AG04449 (cell line): ENCODE data around the gene LONP1.
"Not testable (repeated sequence)": the region's sequence is repeated elsewhere in the genome, so short reads cannot be mapped to it uniquely, and the experiment has no call there.

Experiments
- CTCF ChIA-PET: fragments of 350-600 bp; formaldehyde crosslinking; extraction: SDS; loops from one replicate; lab custom pipeline; 2021; ENCODE audit warnings: antibody characterized with exemption; lab: Yijun Ruan, JAX
- POLR2A ChIA-PET: fragments of 400-600, 350-600 bp; formaldehyde crosslinking; extraction: SDS; loops from one replicate; lab custom pipeline; 2020; ENCODE audit warnings: antibody characterized with exemption, inconsistent platforms; lab: Yijun Ruan, JAX
- DNase-seq: peaks from one replicate; pipeline ENCODE4 v3.0.0-alpha.2; 2010; ENCODE audit warnings: low read depth, low spot score
- H3K4me3 ChIP-seq: 2 replicates; pipeline ENCODE4 v1.5.1; 2011; ENCODE audit warnings: low read depth, mild to moderate bottlenecking, control low read depth, low read length
- TF ChIP-seq, protein P1 (sequence below): IDR thresholded peaks from one replicate; pipeline ENCODE4 v1.5.1; 2011; ENCODE audit warnings: mild to moderate bottlenecking, moderate library complexity, low read length, control low read depth, inconsistent platforms; ENCODE audit not compliant: insufficient read depth; ENCODE audit errors: missing control alignments

The LONP1 gene

DNA sequence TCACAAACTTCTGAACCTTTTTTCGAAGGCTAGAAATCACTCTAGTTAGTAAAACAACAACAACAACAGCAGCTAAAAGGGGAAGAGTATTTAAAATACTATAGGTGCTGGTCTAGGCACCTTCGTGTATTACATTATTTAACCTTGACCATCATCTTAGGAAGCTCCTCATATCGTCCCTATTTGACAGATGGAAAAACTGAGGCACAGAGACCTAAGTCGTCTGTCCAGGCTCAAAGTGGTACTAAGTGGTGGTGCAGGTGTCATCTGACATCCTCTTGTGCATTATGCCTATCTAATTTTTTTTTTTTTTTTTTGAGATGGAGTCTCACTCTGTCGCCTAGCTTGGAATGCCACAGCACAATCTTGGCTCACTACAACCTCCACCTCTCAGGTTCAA is 29.6 kb upstream of the LONP1 start:
- H3K4me3 ChIP-seq: no peak overlapping the region
- no peak for DNase-seq
- ChIA-PET POLR2A (no interaction called here), CTCF (interaction anchor here (1.4 kb wide), 1 partner anchor 273 kb away, joined by 3 read pairs; no protein-coding TSS in a partner anchor)
- TF ChIP-seq, protein P1, sequence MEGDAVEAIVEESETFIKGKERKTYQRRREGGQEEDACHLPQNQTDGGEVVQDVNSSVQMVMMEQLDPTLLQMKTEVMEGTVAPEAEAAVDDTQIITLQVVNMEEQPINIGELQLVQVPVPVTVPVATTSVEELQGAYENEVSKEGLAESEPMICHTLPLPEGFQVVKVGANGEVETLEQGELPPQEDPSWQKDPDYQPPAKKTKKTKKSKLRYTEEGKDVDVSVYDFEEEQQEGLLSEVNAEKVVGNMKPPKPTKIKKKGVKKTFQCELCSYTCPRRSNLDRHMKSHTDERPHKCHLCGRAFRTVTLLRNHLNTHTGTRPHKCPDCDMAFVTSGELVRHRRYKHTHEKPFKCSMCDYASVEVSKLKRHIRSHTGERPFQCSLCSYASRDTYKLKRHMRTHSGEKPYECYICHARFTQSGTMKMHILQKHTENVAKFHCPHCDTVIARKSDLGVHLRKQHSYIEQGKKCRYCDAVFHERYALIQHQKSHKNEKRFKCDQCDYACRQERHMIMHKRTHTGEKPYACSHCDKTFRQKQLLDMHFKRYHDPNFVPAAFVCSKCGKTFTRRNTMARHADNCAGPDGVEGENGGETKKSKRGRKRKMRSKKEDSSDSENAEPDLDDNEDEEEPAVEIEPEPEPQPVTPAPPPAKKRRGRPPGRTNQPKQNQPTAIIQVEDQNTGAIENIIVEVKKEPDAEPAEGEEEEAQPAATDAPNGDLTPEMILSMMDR: no peak

DNA sequence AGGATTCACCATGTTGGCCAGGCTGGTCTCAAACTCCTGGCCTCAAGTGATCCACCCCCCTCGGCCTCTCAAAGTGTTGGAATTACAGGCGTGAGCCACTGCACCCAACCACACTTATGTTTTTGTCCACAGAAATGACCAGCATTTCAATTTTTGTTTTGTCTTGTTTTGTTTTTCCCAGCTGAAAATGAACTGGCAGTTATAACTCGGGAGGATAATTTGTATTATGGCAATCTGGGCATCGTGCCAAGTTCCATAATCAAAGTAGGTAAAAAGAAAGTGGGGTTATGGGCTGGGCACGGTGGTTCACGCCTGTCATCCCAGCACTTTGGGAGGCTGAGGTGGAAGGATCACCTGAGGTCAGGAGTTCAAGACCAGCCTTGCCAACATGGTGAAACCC is 29.0 kb upstream of the LONP1 start:
- DNase-seq, H3K4me3 ChIP-seq, POLR2A ChIA-PET: not testable (repeated sequence)
- CTCF ChIA-PET: interaction anchor here (0.8 to 2.2 kb wide), 2 partner anchors 28 to 44 kb away, joined by 3 to 7 read pairs; no protein-coding TSS in a partner anchor

DNA sequence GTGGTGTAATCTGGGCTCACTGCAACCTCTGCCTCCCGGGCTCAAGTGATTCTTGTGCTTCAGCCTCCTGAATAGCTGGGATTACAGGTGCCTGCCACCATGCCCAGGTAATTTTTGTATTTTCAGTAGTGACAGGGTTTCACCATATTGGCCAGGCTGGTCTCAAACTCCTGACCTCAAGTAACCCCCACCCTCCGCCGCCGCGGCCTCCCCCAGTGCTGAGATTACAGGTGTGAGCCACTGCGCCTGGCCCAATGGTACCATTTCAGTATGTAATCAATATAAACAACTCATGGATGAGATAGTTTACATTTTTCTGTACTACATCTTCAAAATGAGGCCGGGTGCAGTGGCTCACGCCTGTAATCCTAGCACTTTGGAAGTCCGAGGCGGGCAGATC is 25.1 kb upstream of the LONP1 start:
- CTCF ChIA-PET, DNase-seq, H3K4me3 ChIP-seq, POLR2A ChIA-PET: not testable (repeated sequence)

DNA sequence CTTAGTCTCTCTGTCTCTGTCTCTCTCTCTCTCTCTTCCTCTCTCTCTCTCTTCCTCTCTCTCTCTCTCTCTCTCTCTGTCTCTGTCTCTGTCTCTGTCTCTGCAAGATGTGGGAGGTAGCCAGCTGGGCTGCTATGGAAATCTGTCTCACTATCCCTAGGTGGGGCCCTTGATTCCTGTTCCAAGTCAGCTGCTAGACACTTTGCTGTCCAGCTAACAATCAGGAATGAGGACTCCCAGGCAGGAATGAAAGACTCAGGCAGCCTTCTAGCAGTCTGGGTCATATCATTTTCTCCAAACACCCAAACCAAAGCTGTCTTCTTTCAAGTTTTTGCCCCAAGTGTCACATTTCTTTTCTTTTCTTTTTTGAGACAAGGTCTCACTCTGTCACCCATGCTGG is 23.7 kb upstream of the LONP1 start:
- no peak for DNase-seq
- TF ChIP-seq, protein P1: no peak
- POLR2A ChIA-PET: no interaction called here
- H3K4me3 ChIP-seq: no peak overlapping the region
- CTCF ChIA-PET: interaction anchor here (0.7 to 2.4 kb wide), 3 partner anchors 12 to 31 kb away, joined by 3 to 7 read pairs (median 3); partner anchors contain the start of gene CATSPERD

DNA sequence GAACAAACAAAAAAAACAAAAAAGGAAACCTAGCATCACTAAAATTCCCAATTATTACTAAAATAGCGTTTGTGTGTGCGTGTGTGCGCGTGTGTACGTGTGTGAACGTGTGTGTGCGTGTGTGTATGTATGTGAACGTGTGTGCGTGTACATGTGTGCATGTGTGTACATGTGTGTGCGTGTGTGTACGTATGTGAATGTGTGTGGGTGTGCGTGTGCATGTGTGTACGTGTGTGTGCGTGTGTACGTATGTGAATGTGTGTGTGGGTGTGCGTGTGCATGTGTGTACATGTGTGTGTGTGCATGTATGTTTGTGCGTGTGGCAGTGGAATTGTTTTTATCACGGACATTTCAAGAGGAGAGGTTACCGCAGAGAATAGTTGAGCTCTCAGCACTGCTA is 22.1 kb upstream of the LONP1 start:
- H3K4me3 ChIP-seq: no peak overlapping the region
- no peak for DNase-seq
- CTCF ChIA-PET: no interaction called here
- POLR2A ChIA-PET: no interaction called here
- TF ChIP-seq, protein P1: no peak

DNA sequence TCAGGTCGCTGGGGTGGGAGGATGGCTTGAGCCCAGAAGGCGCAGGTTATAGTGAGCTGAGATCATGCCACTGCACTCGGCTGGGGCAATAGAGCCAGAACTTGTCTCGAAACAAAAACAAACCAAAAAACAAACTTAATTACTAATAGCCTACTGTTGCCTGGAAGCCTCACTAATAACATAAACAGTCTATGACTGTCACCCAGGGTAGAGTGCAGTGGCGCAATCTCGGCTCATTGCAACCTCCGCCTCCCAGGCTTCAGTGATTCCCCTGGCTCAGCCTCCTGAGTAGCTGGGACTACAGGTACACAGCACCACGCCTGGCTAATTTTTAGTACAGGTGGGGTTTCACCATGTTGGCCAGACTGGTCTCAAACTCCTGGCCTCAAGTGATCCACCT is 18.5 kb upstream of the LONP1 start:
- no peak for DNase-seq
- ChIA-PET CTCF (no interaction called here), POLR2A (no interaction called here)
- H3K4me3 ChIP-seq: no peak overlapping the region
- TF ChIP-seq, protein P1: no peak

DNA sequence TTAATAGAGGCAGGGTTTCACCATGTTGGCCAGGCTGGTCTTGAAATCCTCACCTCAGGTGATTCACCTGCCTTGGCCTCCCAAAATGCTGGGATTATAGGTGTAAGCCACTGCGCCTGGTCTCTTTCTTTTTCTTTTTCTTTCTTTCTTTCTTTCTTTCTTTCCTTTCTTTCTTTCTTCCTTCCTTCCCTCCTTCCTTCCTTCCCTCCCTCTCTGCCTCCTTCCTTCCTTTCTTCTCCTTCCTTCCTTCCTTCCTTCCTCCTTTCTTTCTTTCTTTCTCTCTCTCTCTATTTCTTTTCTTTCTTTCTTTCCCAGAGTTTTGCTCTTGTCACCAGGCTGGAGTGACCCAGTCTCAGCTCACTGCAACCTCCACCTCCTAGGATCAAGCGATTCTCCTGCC is 13.2 kb upstream of the LONP1 start:
- H3K4me3 ChIP-seq, POLR2A ChIA-PET, DNase-seq: not testable (repeated sequence)
- CTCF ChIA-PET: interaction anchor here (1.6 kb wide), 1 partner anchor 71 kb away, joined by 4 read pairs; no protein-coding TSS in a partner anchor

DNA sequence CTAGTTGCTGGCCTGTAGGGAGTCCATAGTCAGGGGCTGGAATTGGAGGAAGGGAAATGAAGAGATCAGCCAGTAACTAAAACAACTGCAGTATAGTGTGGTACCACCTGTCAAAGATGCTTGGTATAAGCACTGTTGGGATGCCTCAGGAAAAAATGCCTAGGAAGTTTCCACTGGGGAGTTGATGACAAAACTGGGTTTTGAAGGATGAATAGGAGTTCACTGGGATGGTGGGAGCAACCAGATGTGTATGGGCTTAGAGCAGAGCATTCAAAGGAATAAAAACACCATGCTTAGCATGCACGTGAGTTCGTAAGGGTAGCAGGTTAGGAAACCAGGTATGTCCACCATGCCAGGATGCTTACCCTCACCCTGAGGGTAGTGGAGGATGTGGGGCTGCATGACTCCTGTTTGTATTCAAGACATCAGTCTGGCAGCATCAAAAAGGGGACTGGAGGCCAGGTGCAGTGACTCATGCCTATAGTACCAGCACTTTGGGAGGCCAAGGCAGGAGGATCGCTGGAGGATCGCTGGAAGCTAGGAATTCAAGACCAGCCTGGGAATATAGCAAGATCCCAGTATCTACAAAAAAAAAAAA is 7.6 kb upstream of the LONP1 start:
- CTCF ChIA-PET: no interaction called here
- H3K4me3 ChIP-seq: no peak overlapping the region
- no peak for DNase-seq
- TF ChIP-seq, protein P1: no peak
- POLR2A ChIA-PET: no interaction called here
